GM12878 (cell line): Measurements from ENCODE around the gene ARL4D. TPM values are rescaled to one million over a fixed set of nuclear protein-coding genes. Genes with fewer than 3 reads are reported as not detected.

ENCODE experiments used
- E4F1 ChIP-seq: fragments of 450-650 bp; IDR thresholded peaks from 2 replicates; pipeline ENCODE4 v1.6.1; 2018; ENCODE audit warnings: borderline replicate concordance, mild to moderate bottlenecking; ENCODE audit not compliant: partially characterized antibody
- HDGF ChIP-seq: fragments of 450-650 bp; IDR thresholded peaks from 2 replicates; pipeline ENCODE4 v1.6.1; 2016; ENCODE audit warnings: antibody characterized with exemption
- NR2F1 ChIP-seq: fragments of 450-650 bp; conservative IDR thresholded peaks from 2 replicates; pipeline ENCODE4 v1.6.1; 2017; ENCODE audit warnings: mild to moderate bottlenecking
- ZBTB40 ChIP-seq: fragments of 450-650 bp; IDR thresholded peaks from 2 replicates; pipeline ENCODE4 v1.6.1; 2016; ENCODE audit warnings: mild to moderate bottlenecking, moderate library complexity, borderline replicate concordance
- ZNF384 ChIP-seq: IDR thresholded peaks from 2 replicates; pipeline ENCODE4 v1.6.1; 2012; ENCODE audit warnings: low read depth, mild to moderate bottlenecking, low read length, improper control_type of control experiment, borderline replicate concordance
- ZZZ3 ChIP-seq: IDR thresholded peaks from 2 replicates; pipeline ENCODE4 v1.6.1; 2011; ENCODE audit warnings: low read depth; ENCODE audit not compliant: control insufficient read depth, insufficient read length
- polyA plus RNA-seq, 11 experiments: library from polyadenylated mRNA; depleted of rRNA in 4 of 11; unstranded in 6 of 11; stranded (reverse) in 5 of 11; fragments of >200 nt; fragmentation: Nextera tagmentation in 4 of 11; fragmentation: Illumina TruSeq in 1 of 11; extraction: Ambion mirVana in 4 of 11; extraction: Trizol in 1 of 11; gene quantifications; 1 replicate in 1 of 11; 2 replicates in 10 of 11; pipeline versions ENCODE4 v1.2.1 to v1.2.3, GENCODE V29; 2011 to 2016; ENCODE audit warnings: inconsistent platforms in 2 of 11, missing spikeins in 2 of 11, low read depth in 1 of 11
- total RNA-seq, 4 experiments: library from RNA; depleted of rRNA in 3 of 4; stranded (reverse); fragments of >200 nt in 3 of 4; fragmentation: Illumina TruSeq in 1 of 4; extraction: Trizol in 1 of 4; gene quantifications; 2 replicates each; pipeline versions ENCODE4 v1.2.1 to v1.2.3, GENCODE V29; 2013 to 2021

The ARL4D gene
- total and polyA plus RNA-seq, 10 of the 15 experiments (the other 5 are each of a cell fraction or from before 2014, with no cell fraction given): 0.10 to 1.5 (median 0.75) TPM

- TF ChIP-seq ZNF384 (no peak), NR2F1 (no peak), HDGF (no peak), ZZZ3 (no peak), ZBTB40 (no peak), E4F1 (no peak)
These were observed 21.6 kb upstream of the ARL4D start (continued) for GRCh38 chr17:43377056-43377810.
